Loucy (cell line): ENCODE data around the gene GPT2.

Experiments
- EZH2phosphoT487 ChIP-seq: fragments of 200-600 bp; IDR thresholded peaks from 2 replicates; pipeline ENCODE4 v1.6.1; 2018; ENCODE audit warnings: antibody characterized with exemption, mild to moderate bottlenecking, moderate library complexity, borderline replicate concordance
- TF ChIP-seq, protein P1 (sequence below): fragments of 200-600 bp; sonication (generic); conservative IDR thresholded peaks from 2 replicates; pipeline ENCODE4 v1.5.1; 2014; ENCODE audit warnings: mild to moderate bottlenecking, antibody characterized with exemption, low read length

DNA sequence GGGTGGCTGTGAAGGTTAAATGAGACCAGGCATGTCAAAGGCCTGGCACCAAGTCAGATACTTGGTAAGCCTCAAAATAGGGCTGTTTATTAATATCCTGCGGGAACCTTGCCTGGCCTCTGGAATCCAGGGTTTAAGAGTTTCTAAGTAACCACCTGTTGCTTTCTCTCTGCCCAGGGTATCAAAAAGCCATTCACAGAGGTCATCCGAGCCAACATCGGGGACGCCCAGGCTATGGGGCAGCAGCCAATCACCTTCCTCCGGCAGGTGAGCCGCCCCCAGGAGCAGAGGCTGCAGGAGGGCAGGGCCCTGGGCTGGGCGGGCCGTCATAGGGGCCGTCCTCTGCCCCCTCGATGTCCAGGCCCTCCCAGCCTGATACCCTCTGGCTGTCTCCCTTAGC, 13.3 kb downstream of the GPT2 start:
- TF ChIP-seq, protein P1, sequence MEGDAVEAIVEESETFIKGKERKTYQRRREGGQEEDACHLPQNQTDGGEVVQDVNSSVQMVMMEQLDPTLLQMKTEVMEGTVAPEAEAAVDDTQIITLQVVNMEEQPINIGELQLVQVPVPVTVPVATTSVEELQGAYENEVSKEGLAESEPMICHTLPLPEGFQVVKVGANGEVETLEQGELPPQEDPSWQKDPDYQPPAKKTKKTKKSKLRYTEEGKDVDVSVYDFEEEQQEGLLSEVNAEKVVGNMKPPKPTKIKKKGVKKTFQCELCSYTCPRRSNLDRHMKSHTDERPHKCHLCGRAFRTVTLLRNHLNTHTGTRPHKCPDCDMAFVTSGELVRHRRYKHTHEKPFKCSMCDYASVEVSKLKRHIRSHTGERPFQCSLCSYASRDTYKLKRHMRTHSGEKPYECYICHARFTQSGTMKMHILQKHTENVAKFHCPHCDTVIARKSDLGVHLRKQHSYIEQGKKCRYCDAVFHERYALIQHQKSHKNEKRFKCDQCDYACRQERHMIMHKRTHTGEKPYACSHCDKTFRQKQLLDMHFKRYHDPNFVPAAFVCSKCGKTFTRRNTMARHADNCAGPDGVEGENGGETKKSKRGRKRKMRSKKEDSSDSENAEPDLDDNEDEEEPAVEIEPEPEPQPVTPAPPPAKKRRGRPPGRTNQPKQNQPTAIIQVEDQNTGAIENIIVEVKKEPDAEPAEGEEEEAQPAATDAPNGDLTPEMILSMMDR, result no peak
- no peak for TF ChIP-seq EZH2phosphoT487
